NCI-H2029 (cell line): ENCODE data around the gene VWA8.
"Not testable (repeated sequence)": the region's sequence is repeated elsewhere in the genome, so short reads cannot be mapped to it uniquely, and the experiment has no call there.

Experiments used
- DNase-seq: peaks from one replicate; lab custom pipeline; 2025; lab: John Stamatoyannopoulos, UW

The VWA8 gene

DNA sequence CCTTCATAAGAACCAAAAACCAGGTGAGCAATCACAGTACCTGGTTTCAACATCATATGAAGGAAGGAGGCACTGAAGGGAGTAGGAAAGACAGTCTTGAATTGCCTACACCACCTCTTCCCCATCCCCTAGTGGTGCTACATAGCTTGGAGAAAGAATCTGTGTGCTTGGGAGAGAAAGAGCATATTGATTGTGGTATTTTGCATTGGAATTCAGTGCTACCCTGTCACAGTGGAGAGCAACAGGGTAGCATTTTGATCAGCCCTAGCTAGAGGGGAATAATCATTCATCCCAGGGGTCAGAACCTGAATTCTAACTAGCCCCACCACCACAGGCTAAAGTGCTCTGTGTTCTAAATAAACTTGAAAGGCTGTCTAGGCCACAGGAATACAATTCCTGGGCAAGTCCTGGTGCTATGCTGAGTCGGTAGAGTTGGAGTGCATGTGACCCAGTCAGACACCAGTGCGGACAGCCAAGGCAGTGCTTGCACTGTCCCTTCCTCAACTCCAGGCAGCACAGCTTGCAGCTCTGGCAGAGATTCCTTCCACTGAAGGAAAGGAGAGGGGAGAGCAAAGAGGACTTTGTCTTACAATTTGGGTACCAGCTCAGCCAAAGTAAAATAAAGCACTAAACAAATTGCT lies 158.7 kb downstream of the VWA8 start:
- DNase-seq = no peak

DNA sequence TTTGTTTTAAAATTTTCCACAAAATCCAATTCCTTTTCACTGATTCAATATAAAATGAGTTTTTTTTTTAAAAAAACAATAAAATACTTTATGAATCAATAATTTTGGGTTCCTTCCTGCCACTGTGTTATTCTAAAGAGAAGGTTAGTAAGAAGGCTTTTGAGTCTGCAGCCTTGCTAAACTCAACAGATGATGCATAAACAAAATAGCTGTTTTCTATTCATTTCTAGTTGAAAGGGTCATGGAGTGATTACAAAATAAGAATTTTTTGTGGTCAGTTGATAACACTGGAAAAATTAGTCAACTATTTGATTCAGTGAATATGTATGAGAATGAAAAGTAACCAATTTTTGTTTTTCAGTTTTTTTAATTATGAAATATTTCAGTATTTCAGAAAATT lies 169.9 kb downstream of the VWA8 start:
- DNase-seq = no peak

DNA sequence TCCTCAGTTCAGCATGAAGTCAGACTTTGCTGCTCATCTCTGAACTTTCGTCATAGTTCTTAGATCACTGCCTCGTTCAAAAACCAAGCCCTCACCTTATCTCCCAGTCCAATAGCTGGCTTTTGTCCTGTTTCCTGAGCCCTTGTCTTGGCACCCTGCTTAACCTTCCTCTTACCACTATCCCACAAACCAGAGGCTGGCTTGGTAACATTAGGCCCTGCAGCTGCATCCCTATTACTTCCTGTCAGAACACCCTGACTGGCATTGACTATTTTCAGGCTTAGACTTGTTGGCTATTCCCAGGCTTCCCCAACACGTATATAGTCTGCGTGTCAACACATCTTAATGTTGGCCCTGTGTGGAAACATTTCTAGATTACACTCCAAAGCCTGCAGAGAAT lies 172.4 kb downstream of the VWA8 start:
- no peak for DNase-seq

DNA sequence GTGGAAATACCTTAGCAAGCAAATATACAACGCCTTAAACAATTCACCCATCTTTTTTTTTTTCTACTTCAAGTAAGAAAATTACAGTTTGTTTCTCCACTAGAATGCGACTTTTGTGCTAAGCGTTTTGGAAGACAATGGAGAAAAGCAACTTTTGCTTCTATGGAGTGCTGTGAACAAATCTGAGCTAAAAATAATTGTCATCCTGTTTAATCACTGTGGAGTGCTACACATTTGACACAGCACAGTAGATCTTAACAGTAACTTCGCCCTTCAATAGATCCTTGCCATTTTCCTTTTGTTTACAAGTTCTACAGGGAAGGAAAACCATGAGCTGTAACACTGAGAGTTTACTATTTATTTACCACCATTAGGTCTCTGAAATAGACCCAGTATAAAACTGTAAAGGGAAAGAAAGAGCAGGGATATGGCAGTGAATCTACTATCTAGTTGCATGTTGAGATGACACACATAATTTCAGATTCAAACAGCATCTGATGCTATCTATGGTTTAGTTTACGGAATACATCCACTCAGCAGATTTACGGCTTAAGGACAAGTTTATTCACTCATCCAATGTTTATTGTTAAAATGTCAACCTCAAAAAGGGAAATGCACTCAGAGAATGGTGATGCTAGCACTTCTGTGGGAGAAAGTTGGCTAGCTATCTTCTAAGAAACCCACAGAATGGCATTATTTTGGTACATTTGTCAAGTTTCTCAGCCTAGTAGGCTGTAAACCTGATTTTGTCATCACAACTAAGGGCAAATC lies 175.3 kb downstream of the VWA8 start:
- DNase-seq = no peak

DNA sequence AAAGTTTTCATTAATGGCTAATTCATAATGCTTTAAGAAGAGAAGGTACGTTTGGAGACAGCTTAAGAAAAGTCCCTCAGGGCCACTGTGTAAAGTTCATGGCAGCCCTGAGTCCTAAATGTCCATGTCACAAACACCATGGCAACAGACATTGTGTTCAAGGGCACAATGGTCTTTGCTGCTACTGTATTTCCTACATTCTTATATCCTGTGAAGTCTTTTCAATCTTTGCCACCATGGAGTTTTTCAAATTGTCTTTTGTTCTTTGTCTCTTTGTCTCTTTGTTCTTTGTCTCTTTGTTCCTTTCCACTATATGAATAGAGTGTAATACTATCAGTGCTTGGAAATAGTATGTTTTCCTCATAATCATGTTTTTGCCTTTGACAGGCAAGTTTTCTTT lies 178.8 kb downstream of the VWA8 start:
- no peak for DNase-seq

DNA sequence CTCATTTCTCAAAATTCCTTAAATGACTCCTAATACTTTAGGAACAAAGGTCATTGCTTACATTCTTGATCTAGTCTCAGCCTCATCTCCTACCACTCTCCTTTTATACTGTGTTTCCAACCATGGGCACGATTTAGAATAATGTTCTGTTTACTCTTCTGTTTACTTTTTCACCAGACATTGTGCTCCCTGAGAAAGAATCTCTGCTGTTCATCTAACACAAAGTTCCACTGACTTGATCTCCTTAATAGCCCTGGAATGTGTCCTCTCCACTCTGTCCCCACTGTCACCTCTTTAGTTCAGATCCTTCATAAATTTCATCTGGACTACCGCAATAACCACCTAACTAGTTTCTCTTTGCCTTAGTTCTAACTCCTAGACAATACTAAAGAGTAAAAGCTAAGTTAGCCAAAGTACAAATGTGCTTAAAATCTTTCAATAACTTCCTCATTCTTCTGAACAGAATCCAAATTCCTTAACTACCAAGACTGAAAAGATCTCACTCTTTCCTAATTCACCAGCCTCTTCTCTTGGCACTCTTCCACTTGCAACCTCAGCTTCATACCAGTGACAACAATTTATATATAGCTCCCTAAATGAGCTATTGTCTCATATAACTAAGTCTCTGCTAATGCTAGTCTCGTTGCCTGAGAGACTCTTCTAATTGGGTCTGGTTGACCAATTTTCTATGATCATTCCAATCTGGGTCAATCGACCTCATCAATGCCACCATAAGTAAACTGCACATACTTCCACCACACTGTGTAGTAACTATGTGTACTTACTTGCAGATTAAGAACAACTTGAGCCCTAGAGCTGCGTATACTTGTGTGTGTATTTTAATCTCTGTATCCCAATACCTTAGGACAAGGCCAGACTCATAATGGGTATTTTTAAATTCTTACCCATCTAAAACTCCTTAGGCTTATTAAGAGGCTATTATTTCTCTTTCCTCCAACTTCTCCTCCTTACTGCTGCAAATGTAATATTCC lies 179.9 kb downstream of the VWA8 start:
- DNase-seq = no peak

DNA sequence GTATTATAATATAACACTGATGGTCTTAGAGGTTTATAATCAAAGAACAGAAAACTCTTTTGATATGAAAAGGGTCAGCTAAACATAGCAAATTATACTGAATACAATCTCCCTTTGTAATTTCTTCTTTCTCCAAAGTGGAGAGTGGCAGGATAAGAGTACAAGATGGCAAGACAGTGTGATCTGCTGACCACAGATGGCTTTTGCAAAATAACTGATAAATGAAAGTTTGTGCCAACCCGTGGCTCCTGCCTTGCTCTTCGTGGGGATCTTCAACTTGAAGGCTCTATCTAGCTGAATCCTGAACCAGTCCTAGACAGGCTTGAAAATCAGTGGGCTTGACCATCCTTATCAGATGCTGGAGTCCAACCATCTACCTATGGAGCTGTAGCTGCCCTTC lies 185.7 kb downstream of the VWA8 start:
- no peak for DNase-seq

DNA sequence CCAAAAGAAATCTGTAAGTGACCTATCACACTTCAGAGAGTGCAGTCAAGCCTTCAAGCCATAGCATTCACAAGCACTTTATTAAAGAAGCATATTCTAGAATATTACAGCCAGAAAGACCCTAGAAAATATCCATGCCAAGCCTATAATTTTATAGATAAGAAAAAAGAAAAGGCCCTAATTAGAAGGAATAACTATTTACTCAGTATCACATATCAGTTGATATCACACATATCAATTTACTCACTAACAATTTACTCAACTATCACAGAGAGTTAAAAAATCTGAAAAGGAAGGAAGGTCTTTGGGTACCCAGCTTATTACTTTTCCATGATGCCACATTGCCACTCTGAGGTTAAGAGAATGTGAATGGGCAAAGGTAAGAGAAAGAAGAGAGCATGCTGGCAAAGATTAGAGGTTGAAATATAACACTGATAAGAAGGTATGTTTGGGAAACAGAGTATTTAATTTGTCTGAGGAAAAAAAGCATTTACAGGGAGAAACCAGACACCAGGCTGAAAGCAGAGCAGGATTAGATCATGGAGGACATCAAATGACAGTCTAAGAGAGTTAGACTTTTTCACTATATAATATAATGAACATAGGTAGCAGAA lies 186.2 kb downstream of the VWA8 start:
- DNase-seq = no peak

DNA sequence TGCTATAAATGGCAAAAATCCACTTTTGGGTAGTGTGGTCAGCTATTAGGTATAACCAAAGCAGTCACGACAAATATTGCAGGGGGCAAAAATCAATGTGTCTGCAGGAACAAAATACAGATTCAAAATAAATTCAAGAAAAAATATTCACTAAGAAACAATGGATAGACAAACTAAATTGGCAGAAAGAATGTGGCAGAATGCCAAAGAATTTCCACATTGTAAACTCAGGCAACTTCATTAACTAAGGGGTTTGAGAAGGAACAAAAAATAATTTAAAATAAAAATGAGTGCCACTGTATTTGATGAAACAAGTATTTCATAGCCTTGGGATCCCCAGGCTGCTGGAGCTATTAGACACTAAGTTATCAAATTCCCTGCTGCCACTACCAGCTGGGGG lies 193.1 kb downstream of the VWA8 start:
- DNase-seq = no peak

DNA sequence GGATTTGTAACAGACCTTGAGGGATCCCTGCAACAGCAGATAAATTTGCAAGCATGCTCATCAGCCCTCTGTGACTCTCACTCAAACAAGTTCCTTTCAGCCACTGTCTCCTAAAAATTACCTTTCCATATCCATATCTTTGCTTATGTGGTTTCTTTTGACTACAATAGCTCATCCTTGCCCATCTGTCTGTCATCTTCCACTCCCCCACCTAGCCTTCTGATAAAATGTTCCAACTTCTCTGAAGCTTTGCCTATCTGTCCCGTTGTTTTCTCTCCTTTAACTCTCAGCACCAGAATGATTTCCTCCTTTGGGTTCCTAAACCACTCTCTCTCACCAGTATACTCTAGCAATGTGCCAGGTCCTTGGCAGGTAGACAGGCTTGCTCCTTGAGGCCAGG lies 194.5 kb downstream of the VWA8 start:
- DNase-seq = no peak

DNA sequence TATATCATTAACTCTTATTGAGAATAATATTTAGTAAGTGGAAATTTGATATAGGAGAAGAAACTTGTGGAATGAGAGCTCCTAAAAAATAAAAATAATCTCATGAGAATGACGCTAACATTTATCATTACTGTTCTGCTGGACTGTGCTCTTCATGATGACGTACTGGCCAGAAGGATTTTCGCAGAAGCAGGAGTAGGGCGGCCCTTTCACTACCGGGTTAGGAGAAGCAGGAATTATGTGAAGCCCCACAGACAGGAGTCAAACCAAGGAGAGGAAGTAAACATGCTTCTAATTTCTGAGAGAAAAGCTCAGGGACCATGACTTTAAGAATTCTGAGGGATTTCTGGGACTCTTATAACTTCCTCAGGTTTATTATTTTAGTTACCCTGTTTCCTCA lies 195.1 kb downstream of the VWA8 start:
- DNase-seq = no peak

DNA sequence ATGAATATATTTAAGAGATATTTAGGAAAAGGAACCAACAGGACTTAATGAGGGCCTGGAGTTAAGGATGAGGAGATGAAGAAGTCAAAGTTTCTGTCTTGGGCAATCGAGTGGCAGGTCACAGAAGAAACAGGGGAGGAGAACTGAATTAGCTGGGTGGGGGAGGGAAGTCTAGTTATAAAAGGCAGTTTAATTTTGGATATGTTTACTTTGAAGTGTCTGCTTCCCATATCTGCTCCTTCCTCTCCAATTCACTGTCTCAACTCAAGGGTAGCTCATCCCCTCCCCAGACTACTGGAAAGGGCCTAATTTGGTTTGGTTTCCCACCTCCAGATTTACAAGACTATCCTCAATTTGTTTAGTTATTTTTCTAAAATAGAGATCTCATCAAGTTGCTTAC lies 195.9 kb downstream of the VWA8 start:
- DNase-seq = no peak

DNA sequence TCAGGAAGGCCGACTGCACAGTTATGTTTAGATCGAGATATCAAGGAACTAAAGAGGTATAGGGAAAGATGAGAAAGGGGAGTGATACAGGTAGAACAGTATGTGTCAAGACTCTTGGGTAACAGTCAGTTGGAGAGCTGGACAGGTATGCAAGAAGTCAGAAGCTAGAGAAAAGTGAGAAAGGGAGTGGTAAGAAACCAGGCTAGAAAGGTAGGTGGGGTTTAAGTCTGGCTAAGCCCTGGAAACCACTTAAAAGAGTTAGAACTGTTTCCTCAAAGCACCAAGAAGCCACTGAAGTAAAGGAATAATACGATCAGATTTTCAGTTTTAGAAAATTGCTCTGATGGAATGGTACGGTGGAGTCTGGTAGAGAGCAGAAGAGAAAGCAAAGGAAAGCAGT lies 196.4 kb downstream of the VWA8 start:
- DNase-seq = no peak

DNA sequence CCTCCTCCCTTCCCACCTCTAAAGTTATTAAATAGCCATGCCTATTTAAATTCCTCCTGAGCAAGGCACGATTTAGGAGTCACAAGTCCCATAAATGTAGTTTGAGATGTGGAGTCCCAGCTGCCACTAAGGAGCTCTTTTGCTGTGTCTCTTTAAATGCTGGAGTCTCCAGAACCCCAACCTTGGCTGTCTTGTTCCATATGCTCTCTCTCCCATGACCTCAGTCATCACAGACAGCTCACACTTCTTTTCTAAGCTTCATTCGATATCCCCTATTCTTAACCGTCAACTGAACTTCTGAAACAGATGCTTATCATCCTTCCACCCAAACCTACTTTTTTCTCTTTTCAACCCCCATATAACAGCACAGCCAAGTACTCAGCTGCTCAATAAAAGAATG lies 197.1 kb downstream of the VWA8 start:
- no peak for DNase-seq

DNA sequence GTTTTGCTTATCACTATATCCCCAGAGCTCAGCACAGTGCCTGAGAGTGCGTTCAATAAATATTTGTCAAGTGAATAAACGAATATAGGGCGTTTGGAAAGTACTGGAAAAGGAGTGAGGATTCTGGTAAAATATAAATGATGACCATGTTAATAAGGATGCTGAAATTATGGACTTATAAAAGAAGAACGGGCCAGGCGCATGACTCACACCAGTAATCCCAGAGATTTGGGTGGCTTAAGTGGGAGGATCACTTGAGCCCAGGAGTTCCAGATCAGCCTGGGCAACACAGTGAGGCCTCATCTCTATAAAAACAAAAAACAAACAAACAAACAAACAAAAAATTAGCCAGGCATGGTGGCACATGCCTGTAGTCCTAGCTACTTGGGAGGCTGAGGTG lies 198.1 kb downstream of the VWA8 start:
- DNase-seq = no peak

DNA sequence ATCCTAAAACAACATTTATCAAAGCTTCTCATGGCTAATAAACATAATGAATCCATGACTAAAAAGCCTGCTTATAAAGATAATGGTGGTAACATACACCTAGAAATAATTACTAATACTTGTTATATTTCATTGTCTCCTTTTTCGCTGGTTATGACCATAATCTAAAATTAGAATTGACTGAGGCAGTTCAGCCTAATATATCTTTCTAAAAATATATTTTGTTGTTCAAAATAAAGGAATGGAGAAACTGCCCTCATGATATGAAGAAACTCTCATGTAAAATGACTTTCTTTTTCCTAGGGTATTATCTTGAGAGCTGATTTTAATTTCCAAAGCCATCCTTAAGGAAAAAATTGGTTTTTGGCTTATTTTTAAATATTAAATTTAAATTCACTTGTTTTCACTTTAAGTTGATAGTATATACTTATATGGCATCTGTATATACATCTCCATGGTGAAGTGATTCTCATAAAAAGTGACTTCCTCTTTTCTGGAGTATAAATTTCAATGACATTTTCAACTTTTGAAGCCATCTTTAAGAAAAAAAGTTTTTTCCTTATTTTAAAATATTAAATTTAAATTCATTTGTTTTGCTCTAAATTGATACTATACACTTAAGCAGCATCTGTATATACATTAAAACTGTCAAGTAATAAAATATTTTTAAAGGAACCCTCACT lies 204.6 kb downstream of the VWA8 start:
- no peak for DNase-seq

DNA sequence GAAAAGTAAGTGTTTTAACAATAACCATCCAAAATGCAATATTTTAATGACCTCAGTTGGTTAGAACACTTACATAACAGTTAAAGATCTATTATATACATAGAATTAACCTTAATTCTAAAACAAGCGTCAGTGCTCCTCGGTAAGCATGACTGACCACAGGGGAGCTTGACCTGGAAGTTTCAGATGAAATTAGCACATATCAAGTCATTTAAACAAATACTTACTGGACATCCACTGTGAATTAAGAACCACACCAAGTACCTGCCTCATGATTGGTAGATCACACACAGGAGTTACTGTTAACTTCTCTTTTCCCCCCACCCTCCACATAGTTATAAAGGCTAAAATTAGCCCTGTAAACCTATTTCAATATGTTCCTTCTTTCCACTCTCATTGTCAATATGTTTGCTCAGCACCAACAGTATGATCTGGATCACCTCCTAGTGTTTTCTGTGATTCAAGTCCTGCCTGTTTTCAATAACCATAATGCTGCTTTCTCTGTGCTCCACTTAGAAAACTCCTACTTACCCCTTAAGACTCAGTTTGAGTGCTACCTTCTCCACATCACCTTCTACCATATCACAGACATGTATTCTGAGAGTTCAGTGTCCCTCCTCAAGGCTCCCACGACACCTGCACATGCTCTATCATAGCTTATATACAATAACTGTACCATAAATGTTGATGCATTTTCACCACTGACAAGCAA lies 209.0 kb downstream of the VWA8 start:
- DNase-seq = no peak

DNA sequence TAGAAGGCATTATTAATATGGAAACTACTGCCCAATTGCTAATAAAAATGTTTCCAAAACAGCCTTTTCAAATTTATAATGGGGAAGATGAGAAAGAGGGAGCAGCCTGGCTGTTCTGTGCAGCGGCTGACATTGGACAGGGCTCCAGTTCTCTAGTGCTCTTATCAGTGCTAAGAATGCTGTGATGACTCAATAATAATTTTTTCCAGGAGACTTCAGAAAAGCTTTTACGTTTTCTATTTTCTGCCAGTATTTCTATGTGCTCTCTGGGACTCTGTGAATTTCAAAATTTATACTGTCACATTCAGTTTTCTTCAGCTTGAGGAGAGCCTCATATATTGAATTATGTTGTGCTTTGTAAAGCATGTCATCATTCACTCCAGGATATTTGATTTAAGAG lies 209.6 kb downstream of the VWA8 start:
- no peak for DNase-seq

DNA sequence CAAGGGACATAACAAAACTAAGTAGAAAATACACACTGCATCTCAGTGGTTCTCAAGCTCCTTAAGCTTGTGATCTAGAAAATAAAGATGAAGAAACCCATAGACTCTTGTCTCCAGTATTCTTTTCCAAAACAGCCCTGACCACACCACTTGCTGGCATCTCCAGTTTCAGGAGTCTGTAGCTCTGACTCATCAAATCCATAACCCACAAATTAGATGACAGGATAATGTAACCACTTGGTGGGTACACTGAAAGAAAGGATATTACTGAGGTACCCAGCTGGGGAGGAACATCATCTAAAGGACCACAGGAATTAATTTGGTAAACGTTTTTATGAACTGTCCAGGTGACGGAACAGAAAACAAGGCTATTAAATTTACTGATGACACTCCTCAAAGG lies 214.7 kb downstream of the VWA8 start:
- DNase-seq = no peak

DNA sequence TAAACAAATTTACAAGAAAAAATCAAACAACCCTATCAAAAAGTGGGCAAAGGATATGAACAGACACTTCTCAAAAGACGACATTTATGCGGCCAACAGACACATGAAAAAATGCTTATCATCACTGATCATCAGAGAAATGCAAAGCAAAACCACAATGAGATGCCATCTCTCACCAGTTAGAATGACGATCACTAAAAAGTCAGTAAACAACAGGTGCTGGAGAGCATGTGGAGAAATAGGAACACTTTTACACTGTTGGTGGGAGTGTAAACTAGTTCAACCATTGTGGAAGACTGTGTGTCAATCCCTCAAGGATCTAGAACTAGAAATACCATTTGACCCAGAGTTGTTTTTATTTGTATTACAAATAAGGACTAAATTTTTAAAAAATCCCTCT lies 215.4 kb downstream of the VWA8 start:
- DNase-seq = not testable (repeated sequence)

DNA sequence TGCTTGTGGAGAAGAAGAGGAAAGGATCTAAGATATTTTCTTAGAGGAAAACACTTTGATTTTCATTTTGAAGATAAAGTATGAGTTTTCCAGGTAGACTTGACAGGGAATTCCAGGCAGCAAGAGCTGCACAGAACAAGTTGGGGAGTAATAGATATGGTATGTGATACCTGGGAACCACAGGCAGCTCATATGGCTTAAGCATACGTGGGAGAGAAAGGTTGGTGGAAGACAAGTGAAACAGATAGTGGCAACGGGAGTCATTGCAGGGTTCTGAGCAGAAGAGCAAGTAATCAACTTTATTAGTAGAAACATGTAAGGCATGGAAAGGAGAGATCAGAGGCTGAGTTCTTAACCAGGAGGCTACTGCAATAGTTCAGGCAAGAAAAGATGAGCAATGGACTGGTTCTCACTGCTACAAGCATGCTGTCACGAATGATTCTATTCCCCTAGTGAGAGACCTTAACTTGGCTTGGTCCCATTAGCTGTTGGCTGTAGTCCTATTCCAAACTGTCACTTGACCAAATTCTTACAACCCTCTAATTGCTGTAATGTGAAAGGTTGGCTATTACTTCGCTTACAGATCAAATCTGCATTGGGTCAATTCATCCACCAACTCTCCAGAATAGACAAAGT lies 217.9 kb downstream of the VWA8 start:
- DNase-seq = no peak
